A549 (cell line): ENCODE results near the gene STIM1.

Experiments used
- CTCF ChIP-seq: fragments of >200 bp; sonication (Bioruptor Twin); formaldehyde crosslinking; IDR thresholded peaks from 3 replicates; pipeline ENCODE4 v1.5.1; 2016
- FOSL2 ChIP-seq, 2 experiments: fragments of 450-650 bp in 1 of 2; fragments of >200 bp in 1 of 2; sonication (Bioruptor Twin) in 1 of 2; formaldehyde crosslinking; IDR thresholded peaks; 2 replicates each; pipeline versions ENCODE4 v1.5.0 to v1.6.1; 2016 to 2020; ENCODE audit warnings: mild to moderate bottlenecking in 1 of 2, moderate library complexity in 1 of 2
- MAFK ChIP-seq: fragments of 450-650 bp; IDR thresholded peaks from 2 replicates; pipeline ENCODE4 v1.6.1; 2014; ENCODE audit not compliant: partially characterized antibody
- MYC ChIP-seq: IDR thresholded peaks from 2 replicates; pipeline ENCODE4 v1.6.1; 2012; ENCODE audit warnings: mild to moderate bottlenecking, inconsistent platforms, low read length, improper control_type of control experiment, borderline replicate concordance
- POLR2A ChIP-seq: IDR thresholded peaks from 2 replicates; pipeline ENCODE4 v1.6.1; 2012; ENCODE audit warnings: mild to moderate bottlenecking, low read length
- TP53 ChIP-seq: fragments of 250-450 bp; sonication (Bioruptor Pico); IDR thresholded peaks from 2 replicates; pipeline ENCODE4 v1.5.0; 2021; ENCODE audit warnings: mild to moderate bottlenecking, moderate library complexity
- TF ChIP-seq, protein P1 (sequence below): fragments of 150-350 bp; IDR thresholded peaks from 2 replicates; pipeline ENCODE4 v1.6.1; 2014; ENCODE audit warnings: low read depth, mild to moderate bottlenecking, low read length

DNA sequence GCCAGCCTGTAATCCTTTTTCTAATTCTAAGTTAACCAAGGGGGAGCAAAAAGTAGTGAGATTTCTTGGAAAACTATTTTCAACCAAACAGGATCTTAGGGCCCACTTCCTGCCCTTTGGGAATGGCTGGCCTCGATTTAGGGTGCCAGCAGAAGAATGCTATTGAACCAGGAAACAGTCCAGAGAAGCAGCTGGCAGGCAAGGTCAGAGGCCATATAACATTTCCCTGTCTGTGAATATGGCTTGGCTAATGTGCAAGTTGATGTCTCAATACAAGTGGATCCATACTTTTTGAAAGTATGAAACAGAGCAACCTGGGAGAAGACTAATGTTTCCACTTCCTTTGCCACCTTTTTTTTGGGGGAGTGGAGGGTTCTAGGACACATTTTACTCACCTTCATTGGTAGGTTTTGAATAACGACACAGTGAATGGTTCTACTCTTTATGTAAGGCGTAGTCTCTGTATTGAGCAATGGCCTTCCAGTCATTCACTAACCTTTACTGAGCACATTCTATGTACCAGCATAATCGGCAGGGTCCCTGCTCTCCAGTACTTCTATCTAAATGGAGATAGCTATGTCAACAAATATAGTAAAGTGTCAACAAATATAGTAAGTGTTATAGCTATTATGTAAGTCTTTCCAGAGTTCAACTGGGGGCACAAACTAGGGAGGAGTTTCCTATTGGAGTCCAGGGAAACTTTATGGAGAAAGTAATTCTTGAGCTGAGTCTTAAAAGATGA, 204.9 kb downstream of the STIM1 start:
- TF ChIP-seq POLR2A: no peak
- TF ChIP-seq MYC: no peak
- no peak for TF ChIP-seq TP53
- TF ChIP-seq MAFK: no peak
- TF ChIP-seq, protein P1, sequence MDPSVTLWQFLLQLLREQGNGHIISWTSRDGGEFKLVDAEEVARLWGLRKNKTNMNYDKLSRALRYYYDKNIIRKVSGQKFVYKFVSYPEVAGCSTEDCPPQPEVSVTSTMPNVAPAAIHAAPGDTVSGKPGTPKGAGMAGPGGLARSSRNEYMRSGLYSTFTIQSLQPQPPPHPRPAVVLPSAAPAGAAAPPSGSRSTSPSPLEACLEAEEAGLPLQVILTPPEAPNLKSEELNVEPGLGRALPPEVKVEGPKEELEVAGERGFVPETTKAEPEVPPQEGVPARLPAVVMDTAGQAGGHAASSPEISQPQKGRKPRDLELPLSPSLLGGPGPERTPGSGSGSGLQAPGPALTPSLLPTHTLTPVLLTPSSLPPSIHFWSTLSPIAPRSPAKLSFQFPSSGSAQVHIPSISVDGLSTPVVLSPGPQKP: no peak
- TF ChIP-seq CTCF: no peak
- TF ChIP-seq FOSL2 (IDR thresholded peaks at IDR 0.05): no peak
- no peak for TF ChIP-seq FOSL2 (CRISPR knock-in tag; IDR thresholded peaks at IDR 0.05)
